Medulla oblongata (tissue), 1 donor: ENCODE data around the gene INHBA.
A peak's percentile ranks its signal among the peaks of the same experiment; 100 is the strongest.

Experiments
- DNase-seq: peaks from one replicate; pipeline ENCODE4 v3.0.0-alpha.2; 2015; ENCODE audit errors: extremely low spot score

The INHBA gene

DNA sequence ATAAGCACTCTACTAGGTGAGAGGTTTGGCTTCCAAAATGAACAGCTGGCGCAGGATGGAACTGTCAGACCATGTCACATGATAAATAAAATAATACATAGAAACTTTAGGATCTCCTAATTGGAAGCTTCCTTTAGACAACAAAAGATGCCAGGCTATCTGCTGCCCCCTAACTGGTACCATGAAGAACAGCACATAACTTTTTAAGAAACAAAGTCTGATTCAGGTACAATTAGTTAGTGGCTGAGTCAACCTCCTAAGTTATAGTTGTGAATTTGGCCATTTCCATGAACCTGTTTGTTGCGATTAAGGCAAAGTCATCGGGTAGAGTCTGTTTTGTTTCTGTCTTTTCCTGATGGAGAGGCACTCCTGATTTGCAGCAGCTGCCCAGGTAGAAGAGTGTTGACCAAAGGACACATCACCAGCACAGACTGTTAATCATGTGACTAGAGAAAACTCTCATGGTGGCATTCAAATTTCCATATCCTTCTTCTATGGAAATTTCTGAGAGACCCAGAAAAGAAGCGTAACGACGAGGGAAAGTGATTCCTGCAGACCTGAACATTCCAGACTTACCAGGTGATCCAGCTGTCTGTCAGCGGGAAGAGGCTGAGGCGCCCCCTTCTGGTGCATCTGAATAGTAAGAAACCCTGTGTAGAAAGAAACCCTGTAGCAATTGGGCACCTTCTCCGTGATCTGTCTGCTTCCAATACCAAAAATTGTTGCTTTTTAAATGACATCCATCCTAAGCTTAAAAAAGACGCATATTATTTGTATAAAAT is 8.6 kb upstream of the INHBA start:
- no peak for DNase-seq

DNA sequence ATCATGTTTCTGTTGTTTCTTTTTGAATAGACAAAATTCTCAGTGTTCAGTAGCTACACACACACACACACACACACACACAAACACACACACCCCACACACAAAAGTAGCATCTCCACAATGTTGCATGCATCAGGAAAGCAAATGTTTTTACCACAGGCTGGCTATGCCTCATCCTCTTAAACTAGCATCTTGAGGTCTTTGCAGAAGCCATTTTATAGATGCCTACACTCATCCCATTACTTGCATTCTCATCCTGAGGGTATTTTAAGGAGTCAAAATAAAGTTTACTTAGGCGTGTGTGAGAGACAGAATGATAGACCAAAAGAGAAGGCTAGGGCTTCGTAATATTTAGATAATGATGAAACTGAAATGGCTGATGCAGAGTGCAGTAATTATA is 7.9 kb upstream of the INHBA start:
- no peak for DNase-seq

DNA sequence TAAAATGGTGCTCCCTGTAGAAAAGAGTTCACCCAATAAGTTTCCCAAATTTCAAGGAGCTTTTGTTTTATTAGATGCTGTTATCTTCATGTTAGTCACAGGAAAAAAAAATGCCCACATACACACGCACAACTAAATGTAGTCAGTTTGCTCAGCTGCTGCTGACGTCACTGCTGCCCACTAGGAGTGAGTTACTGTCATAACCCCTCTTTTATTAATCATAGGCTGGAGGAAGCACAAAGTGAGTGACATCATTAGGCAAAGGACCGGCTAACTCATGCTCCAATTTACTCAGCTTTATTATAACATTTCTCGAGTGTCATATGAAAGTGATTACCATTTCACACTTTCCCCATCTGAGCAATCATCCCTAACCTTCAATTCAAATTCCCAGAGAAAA is 6.7 kb upstream of the INHBA start:
- no peak for DNase-seq

DNA sequence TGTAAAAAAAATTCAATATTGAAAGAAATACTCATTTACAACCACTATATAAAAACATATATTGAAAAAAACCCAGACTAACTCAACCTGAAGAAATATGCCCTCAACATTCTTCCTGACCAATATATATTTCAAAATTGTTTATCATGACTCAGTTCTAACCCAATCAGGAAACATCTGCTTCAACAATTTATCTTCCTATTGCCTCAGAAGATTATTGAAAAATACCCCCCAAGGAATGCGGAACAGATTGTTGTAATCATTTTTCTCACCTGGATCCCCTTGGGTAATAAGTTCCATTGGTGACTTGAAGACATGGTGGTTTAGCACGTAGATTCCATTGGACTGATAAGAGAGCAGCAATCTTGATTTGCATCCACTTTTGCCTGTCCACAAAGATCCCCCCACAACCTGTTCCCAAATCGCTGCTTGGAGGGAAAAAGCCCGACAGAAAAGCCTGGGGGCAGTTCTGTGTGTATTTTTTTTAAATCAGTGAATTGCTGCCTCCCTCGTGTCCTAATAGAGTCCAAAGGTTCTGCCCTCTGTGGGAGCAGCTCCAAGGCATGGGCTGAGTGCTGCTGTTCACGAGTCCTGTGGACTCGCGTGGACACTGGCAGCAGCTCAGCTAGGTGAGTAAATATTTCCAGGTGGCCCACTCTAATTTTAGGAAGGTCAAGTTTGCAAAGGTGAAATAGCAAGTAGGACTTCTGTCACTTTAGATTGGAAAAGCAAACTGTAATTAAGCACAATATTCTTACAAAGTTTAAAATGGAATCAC is 5.9 kb upstream of the INHBA start:
- no peak for DNase-seq

DNA sequence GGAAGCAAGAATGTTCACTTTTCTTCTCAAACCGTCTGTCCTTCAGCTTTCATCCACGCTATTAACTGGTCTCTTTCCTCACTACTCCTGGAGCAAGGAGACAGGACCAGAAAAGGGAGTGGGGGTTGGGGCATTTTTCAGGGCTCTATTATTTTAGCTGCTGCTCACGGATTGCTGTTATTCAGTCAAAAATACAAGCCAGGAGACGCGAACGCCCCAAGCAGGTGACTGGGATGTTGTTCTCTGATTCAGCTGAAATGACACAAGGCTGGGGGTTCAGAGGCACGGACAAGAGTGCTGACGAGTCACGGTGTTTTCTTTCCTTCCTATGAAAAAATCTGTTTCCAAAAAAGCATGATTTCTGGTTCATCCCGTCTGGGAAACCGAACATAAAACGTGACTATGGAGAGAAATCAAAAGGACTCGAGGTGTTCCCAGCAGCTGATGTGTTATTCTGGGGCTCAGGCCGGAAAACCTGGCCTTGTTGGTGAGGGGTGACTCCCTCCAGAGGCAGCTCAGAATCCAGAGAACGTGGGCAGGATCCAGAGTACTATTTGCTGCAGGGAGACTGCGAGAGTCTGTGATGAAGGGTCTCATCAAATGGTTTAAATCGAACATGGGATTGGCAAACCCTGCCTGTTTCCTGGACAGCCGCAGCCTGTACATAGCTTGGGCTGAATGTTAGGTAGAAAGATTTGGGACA is 3.5 kb upstream of the INHBA start:
- no peak for DNase-seq

DNA sequence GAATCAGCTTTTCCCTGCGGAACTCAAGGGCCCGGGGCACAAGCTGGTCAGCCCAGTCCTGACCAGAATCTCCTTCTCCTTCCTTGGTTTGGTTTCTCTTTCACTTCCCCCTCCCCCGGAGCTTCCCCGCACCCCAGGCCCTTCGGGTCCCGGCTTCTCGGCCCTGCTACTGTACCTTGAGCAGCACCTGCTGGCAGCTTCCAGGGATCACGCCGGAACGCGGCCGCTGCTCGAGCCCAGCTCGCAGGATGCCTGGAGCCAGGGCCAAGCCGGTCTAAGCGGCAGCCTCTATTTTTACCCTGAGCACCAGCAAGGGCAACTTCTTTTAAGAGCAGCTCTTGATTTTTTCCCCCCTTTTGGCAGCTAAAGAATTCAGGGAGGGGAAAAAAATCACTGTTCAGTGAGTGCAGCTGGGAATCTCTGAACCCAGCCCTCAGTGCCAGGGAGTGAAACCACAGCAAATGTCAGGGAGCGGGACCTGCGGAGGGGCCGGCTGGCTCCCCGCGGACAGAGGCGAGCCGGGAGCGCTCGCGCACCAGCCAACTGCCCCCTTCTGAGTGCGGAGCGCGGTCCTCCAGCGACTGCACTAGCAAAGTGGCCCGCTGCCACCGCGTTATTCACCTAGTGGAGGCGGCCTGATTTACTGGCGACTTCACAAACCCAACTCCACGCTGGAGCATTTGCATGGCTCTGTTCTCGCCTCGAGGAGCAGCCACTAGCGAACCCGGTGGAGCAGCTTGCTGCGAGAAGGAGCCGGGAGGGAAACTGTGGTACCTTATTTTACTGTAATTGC is 2.4 kb upstream of the INHBA start:
- DNase-seq: peak; percentile 90

DNA sequence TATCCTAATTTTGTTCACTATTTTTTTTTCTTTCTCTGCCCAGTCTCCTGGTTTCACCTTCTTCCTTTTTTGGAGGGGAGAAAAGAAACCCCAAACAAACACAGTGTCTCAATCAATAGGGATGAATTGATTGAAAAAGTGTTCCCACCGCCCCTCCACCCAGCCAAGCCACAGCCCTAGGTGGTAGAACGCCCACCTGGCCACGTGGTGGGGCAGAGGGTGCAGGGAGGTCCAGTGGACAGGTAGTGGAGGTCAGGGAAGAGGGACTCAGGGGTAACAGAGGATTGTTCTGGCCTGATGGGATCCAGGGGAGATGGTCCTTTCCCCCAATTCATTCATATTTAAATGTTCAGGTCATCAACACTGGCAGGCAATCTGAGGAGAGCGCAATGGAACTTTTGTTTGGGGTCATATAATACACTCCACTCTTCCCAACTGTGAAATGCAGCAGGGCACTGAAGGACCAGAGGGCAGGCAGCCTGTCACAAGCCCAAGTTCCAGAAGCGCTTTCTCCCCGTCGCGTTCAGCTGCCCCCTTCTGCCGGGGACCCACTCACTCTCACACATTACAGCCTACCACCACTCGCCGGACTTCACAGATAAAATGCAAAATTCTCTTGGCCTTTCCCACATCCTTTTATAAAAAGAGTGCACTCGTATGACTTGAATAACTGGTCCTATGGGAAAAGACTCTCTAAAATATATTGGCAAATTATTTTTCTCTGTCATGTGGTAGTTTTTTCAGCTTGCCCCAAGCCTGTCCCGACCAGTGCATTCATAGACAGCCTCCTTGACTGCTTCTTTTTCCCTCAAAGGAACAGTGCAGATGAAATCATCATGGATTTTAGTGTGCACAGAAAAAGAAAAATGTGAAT is 1.6 kb downstream of the INHBA start:
- no peak for DNase-seq

DNA sequence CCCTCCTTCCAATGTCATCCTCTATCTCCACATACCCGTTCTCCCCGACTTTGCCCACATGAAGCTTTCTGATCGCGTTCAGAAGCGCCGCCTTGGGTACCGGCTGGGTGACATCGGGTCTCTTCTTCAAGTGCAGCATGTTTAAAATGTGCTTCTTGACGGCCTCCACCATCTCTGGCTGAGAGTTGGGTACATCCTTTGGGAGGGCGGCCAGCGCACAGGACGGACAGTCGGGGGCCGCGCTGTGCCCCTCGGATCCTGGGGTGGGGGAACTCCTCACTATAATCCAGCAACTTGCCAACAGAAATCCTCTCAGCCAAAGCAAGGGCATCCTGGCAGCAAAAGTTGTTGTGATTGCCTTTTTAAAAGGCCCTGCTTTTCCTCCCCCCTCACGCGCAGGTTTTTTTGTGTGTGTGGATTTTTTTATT is 2.8 kb downstream of the INHBA start:
- DNase-seq: peak; percentile 44

DNA sequence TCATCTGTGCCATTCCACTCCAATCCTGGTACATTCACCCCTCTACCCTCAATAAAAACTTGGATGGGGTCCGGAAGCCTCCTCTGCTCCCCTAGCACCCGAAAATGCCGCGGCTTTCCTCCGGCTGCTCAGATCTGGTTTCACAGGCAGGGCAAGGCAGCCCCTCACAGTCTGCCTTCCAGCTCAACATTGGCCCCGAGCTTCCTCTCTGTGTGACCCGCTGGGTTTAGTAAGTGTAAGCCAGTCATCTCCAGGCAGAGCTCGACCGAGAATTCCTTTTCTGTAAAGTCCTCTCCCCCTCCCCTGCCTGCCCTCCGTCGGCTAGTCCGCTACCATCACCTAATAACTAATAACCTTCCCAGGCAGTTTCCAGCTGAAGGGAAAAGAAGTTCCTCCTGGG is 3.4 kb downstream of the INHBA start:
- DNase-seq: peak; percentile 53

DNA sequence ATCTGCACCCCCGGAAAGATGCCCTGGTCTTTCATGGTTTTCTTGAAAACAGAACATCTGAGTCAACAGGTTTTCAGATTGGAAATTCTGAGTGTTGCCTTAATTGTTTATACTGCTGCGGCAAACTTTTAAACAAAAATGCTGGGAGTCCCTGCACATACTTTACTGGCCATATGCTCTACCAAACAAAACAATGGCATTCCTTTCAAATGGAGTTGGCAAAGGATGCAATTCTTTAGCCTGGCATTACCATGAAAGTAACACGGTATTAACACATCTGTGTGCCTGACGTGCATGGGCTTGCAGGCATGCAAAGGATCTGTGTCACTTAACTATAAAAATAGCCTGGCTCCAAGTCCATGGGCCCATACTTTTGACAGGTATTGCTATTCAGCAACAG is 4.2 kb downstream of the INHBA start:
- DNase-seq: no peak

DNA sequence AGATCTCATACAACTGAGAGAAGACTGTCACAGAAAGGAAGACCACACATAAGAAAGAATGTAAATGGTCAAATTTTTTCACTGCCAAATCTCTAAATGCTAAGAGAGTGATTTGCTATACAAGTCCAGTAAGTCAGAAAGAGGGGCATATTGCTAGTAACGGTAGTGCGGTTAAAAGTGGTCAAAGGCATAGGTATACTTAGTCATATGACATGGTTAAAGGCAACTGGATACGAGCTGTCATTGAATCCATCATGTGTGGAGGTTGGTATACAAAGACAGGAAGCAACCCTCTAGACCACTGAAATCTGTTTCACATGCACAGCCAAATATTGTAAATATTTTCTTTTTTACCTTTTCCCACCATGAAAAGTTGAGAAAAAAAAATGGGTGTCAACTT is 4.8 kb downstream of the INHBA start:
- DNase-seq: no peak

DNA sequence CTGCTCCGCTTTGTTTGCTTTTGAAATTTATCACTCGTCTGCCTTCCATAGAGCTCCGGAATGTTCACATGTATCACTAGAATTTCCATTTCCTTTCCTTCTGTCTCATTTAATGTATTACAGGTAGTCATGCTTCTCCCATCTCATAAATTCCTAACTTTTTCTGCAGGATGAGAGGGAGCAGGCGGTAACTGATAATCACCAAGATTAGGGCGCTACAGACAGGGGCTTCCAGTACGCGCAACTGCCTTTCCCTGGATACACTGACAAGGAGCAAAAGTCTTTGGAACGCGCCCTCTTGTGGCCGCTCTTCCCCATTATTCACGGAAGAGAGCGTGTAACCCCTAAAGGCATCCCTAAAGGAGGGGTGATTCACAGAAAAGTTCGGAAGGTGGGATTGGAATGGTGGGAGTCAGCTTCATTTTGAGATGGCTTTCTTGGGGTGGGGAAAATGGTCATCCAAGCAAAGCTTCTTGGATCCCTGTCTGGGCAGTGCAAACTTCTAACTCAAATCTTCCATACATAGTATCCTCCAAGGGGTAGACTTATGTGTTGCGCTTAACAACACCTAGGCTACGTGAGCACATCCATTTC is 6.5 kb downstream of the INHBA start:
- DNase-seq: peak; percentile 91

DNA sequence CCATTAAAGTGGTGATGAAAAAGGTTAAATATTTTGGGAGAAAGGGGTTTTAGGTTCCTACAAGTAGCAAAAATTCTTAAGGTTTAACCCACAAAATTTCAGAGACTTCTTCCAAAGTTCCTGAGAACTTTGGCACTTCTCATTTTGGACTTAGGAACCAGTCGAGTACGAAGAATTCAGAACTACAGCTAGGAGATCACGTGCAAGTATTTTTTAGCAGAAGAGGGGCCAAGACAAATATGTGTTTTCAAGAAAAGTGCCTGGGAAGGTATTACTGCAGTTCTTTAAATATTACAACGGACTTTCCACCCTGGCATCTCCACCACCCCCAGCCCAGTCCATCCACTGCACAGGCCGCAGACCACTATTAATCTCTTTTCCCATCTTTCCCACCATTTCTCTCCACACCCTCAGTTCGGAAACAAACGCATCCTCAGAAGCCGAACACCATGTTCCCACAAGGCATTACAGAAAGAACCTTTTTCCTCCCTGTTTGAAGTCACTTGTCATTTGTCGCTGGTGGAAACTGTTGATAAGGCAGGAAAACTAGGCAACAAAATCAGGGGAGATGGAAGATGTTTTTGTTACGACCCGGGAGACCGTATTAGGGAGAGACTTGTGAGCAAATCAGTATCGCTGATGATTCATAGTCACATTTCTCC is 7.1 kb downstream of the INHBA start:
- peak; percentile 35 for DNase-seq

DNA sequence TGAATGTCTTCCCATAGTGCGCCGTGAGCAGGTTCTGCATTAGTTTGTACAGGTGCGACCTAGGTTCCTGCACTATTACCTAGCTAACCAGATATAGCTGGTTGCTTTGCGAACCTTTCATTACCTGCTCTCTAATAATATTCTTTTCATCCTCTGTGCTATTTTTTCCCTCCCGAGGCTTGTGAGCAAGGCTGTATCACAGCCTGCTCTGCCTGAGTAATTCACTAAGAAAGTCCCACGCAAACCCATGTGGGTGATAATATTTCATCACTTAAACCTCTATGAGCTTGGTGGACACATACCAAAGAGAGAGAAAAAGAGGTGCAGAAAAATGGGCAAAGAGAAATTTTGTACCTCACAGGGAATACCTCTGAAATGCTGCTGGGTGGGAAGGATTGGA is 8.4 kb downstream of the INHBA start:
- no peak for DNase-seq

DNA sequence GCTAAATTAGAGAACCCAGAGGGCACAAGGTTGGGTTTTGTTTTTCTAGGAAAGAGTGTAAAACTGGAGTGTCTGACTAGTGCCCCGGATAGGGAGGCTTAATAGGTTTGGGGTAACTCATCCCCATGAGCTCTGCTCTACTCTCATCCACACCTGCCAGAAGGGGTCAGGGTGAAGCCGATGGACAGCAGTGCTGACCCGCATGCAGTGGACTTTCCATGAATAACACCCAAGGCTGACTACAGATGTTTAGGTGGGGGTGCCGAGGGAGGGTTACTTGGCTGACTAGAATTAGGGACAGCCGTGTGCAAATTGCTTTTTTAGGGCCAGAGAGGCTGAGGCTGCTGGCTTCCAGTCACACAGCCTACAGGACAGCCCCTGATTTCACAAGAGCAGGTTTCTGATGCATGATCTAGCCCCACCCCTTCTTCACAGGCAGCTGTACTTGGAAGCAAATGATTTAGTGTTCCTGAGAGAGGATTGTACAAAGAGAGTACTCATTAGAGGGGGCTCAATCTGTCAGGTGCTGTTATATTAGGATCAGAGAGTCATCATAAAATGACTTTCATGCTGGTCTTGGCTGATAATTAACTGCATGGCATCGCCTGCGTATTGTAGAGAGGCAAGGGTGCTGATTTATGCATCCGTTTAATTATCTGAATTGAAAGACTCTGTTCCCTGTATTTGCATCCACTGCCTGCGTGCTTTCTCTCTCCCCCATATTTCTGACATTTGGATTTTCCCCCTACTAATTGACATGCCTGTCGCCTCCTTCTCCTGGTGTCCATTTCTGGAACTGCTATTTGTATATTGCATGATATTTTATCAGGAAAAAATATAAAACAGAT is 9.5 kb downstream of the INHBA start:
- no peak for DNase-seq

DNA sequence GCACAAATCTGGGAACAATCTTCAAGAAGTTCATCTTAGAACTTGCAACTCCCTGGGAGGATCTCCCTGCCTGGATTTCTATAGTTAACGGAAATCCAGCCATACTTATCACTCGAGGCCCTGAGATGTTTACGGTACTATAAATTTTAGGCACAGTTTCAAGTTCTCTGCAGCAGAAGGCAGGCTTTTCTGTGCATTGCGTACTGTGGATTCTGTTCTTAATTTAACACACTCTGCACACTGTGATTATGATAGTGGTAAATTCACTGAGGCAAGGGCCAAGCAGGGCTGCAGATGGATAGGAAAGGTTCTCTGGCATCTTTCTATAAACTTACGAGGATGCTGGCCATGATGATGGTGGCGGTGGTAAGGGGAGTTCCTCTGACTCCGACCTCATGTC is 10.6 kb downstream of the INHBA start:
- no peak for DNase-seq

DNA sequence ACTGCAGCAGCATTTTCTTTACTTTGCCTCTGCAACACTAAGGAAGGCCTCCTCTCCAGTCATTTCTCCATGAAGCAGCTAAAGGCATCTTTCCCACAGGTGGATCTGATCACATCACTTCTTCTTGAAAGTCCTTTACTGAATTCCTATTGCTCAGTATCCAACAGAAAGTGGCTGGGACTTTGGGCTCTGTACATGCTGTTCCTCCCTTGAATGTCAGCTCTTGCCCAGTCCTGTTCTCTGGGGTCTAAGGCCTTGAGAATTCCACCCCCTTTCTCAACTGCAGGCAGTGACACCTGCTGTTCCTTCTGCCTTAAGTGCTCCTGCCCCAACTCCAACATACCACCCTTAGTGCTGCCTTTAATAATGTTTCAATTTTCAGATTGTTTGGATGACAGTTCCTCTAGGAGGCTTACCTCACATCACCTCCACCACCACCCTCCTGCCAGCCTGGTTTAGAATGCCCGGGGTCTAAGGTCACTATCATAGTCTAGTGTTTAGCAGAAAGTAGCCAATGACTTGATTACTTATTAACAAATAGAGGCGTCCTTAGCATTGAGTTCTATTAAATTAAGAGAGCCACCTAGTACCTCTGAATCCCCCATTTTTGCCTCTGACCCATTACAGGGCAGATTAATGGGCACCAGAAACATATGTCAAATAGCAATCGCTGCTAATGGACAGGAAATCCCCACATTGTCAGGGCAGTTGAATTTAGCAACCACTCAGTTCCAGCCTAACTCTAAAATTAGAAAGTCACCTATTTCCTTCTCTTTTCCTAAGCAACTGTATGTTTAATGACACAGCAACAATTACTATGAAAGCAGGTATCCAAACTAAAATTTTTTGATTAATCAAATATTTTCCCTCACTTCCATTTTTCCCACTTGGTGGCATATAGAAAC is 11.4 kb downstream of the INHBA start:
- DNase-seq: no peak

DNA sequence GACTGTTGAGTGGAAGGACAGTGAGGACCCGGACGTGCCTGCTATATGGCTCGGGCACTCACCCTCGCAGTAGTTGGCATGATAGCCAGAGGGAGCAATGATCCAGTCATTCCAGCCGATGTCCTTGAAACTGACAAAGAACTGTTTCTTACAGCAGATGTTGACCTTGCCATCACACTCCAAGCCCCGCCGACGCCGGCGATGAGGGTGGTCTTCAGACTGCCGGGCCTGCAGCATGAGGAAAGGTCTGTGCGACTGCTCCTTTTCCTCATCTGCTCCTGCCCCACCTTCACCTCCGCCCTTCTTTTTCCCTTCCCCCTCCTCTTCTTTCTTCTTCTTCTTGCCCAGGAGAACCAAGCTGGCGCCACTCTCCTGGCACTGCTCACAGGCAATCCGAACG is 13.1 kb downstream of the INHBA start:
- no peak for DNase-seq
